B cell (primary cell): ENCODE results near the gene KCNC1. TPM values are rescaled to one million over a fixed set of nuclear protein-coding genes. Genes with fewer than 3 reads are reported as not detected.

Experiments used
- ATAC-seq: fragments of 200-7000 bp; cut with Tn5 transposase; one replicate; pipeline ENCODE4 v1.10.0; 2021; ENCODE audit warnings: low read depth, mild to moderate bottlenecking, moderate number of reproducible peaks, moderate library complexity
- CTCF ChIA-PET: fragments of 350-600 bp; sonication (Branson Sonifier 250); formaldehyde crosslinking; loops from one replicate; lab custom pipeline; 2021; ENCODE audit warnings: antibody characterized with exemption, inconsistent platforms; lab: Charles Lee
- POLR2A ChIA-PET: fragments of 350-600 bp; sonication (Branson Sonifier 250); formaldehyde crosslinking; loops from one replicate; lab custom pipeline; 2021; ENCODE audit warnings: antibody characterized with exemption; lab: Charles Lee
- DNase-seq: peaks from one replicate; pipeline ENCODE4 v3.0.0; 2013
- H2AFZ ChIP-seq: 2 replicates; pipeline ENCODE4 v1.6.1; 2012; ENCODE audit warnings: mild to moderate bottlenecking, low read depth, low read length; ENCODE audit not compliant: insufficient read depth, poor library complexity, severe bottlenecking
- H3K27ac ChIP-seq, 2 donors: 1 replicate in 1 of 2; 2 replicates in 1 of 2; pipeline ENCODE4 v1.5.1; 2012 to 2013; ENCODE audit warnings: low read length in 2 of 2, mild to moderate bottlenecking in 2 of 2, moderate library complexity in 1 of 2
- H3K27me3 ChIP-seq, 4 experiments: fragments of 200-600 bp in 1 of 4; sonication (generic) in 1 of 4; replicated peaks in 1 of 4; 1 replicate in 2 of 4; 2 replicates in 2 of 4; pipeline versions ENCODE4 v1.6.1 to v1.7.0; 2013 to 2016; ENCODE audit warnings: low read length in 3 of 4, mild to moderate bottlenecking in 2 of 4, mixed read lengths in 1 of 4, moderate library complexity in 1 of 4; ENCODE audit not compliant: insufficient read depth in 4 of 4, control insufficient read depth in 3 of 4; ENCODE audit errors: control extremely low read depth in 1 of 4
- H3K36me3 ChIP-seq, 2 experiments: replicated peaks in 1 of 2; 1 replicate in 1 of 2; 2 replicates in 1 of 2; pipeline versions ENCODE4 v1.6.1 to v1.7.1; 2013; ENCODE audit warnings: low read length in 1 of 2; ENCODE audit not compliant: insufficient read depth in 2 of 2, control insufficient read depth in 1 of 2; ENCODE audit errors: control extremely low read depth in 1 of 2, extremely low read depth in 1 of 2
- H3K4me1 ChIP-seq, 2 donors: fragments of 200-600 bp in 1 of 2; sonication (generic) in 1 of 2; 1 replicate in 1 of 2; 2 replicates in 1 of 2; pipeline versions ENCODE4 v1.5.1 to v1.6.1; 2013 to 2017; ENCODE audit warnings: low read length in 2 of 2; ENCODE audit not compliant: control insufficient read depth in 2 of 2, insufficient read depth in 2 of 2
- H3K4me2 ChIP-seq: replicated peaks from 2 replicates; pipeline ENCODE3; 2012; ENCODE audit warnings: mild to moderate bottlenecking, low read depth, low read length; ENCODE audit not compliant: poor library complexity, severe bottlenecking
- H3K4me3 ChIP-seq, 5 experiments: fragments of 200-600 bp in 1 of 5; sonication (generic) in 1 of 5; 1 replicate in 3 of 5; 2 replicates in 2 of 5; pipeline versions ENCODE4 v1.5.1 to v1.7.0; 2011 to 2016; ENCODE audit warnings: low read length in 4 of 5, mild to moderate bottlenecking in 4 of 5, low read depth in 2 of 5, control low read depth in 1 of 5, moderate library complexity in 1 of 5; ENCODE audit not compliant: insufficient read depth in 1 of 5; ENCODE audit errors: control extremely low read depth in 1 of 5, extremely low read depth in 1 of 5
- H3K79me2 ChIP-seq: fragments of 200-600 bp; sonication (generic); one replicate; pipeline ENCODE4 v1.6.0; 2016; ENCODE audit warnings: low read length; ENCODE audit not compliant: control insufficient read depth, insufficient read depth
- H3K9ac ChIP-seq: fragments of 200-600 bp; sonication (generic); 2 replicates; pipeline ENCODE4 v1.6.1; 2017; ENCODE audit warnings: mild to moderate bottlenecking, low read length, moderate library complexity
- H3K9me3 ChIP-seq, 3 donors: one replicate each; pipeline versions ENCODE4 v1.6.1 to v1.7.1; 2013; ENCODE audit warnings: low read length in 2 of 3; ENCODE audit not compliant: control insufficient read depth in 2 of 3, insufficient read depth in 1 of 3; ENCODE audit errors: control extremely low read depth in 1 of 3
- H4K20me1 ChIP-seq: 2 replicates; pipeline ENCODE4 v1.6.0; 2012; ENCODE audit warnings: mild to moderate bottlenecking, low read length; ENCODE audit not compliant: insufficient read depth, control insufficient read depth, poor library complexity, severe bottlenecking
- H3K27ac Mint-ChIP-seq: one replicate; pipeline ENCODE4 v1.8.0; 2021; ENCODE audit warnings: mixed read lengths
- H3K27me3 Mint-ChIP-seq: one replicate; pipeline ENCODE4 v1.8.0; 2021; ENCODE audit warnings: mixed read lengths
- H3K4me1 Mint-ChIP-seq: one replicate; pipeline ENCODE4 v1.8.0; 2021; ENCODE audit warnings: mixed read lengths
- H3K4me3 Mint-ChIP-seq: one replicate; pipeline ENCODE4 v1.8.0; 2021; ENCODE audit warnings: mixed read lengths
- H3K9me3 Mint-ChIP-seq: one replicate; pipeline ENCODE4 v1.8.0; 2022; ENCODE audit warnings: mixed read lengths; ENCODE audit not compliant: insufficient read depth
- CTCF ChIP-seq: fragments of 200-600 bp; IDR thresholded peaks from one replicate; pipeline ENCODE4 v1.8.0; 2022; ENCODE audit warnings: antibody characterized with exemption, mild to moderate bottlenecking
- EZH2 ChIP-seq: IDR thresholded peaks from 2 replicates; pipeline ENCODE4 v1.6.1; 2012; ENCODE audit warnings: borderline replicate concordance, low read depth, mild to moderate bottlenecking, moderate library complexity, low read length; ENCODE audit not compliant: insufficient read depth, poor library complexity, severe bottlenecking
- WGBS: methylation state at CpG from one replicate; pipeline ENCODE4 v1.1.5; 2013; ENCODE audit warnings: missing lambda C conversion rate; ENCODE audit not compliant: insufficient coverage; 5-methylcytosine and 5-hydroxymethylcytosine counted together
- intact Hi-C: fragments of 100-400 bp; cut with micrococcal nuclease; formaldehyde crosslinking; loops from one replicate; pipeline ENCODE4 v1.10.0; 2022
- polyA plus RNA-seq: library from polyadenylated mRNA; depleted of rRNA; stranded (reverse); fragments of >200 nt; gene quantifications from 2 replicates; pipeline ENCODE4 v1.2.3, GENCODE V29; 2012
- total RNA-seq, 2 donors: library from RNA; stranded (reverse); fragments of 120-200 nt in 1 of 2; gene quantifications; 1 replicate in 1 of 2; 2 replicates in 1 of 2; pipeline versions ENCODE4 v1.2.3 to v1.2.4, GENCODE V29; 2013 to 2022

KCNC1 gene
- total and polyA plus RNA-seq, 2 donors (not counting 1 experiment from before 2014, with no cell fraction given), result not detected

GRCh38 chr11:17697175-17697949, 37.2 kb upstream of the KCNC1 start:
- ATAC-seq (no peak), DNase-seq (no peak)
- H3K9me3 Mint-ChIP-seq, result no peaks in the 10 kb centered on the region
- H3K27ac Mint-ChIP-seq, result no peak overlapping the region
- Histone ChIP-seq H3K4me3 (no peak overlapping the region), H3K4me1 (no peaks in the 10 kb centered on the region), H2AFZ (no peak overlapping the region), H3K27ac (no peak overlapping the region), H3K79me2 (no peaks in the 10 kb centered on the region), H3K9ac (no peak overlapping the region), H3K4me2 (no peak overlapping the region), H3K9me3 (no peaks in the 10 kb centered on the region), H3K27me3 (peaks cover 0 to 39% (median 7%) of the 10 kb centered on the region in 4 experiments), H4K20me1 (no peaks in the 10 kb centered on the region), H3K36me3 (no peaks in the 10 kb centered on the region)
- CTCF ChIA-PET, result no interaction called here
- H3K4me3 Mint-ChIP-seq, result no peak overlapping the region
- 89% methylated on average over 3 of the region's 6 CpGs for WGBS
- POLR2A ChIA-PET, result no interaction called here
- peaks cover 50% of the 10 kb centered on the region for H3K27me3 Mint-ChIP-seq
- intact Hi-C loops, result no loop called here
- no peak for TF ChIP-seq EZH2
- TF ChIP-seq CTCF, result no peak
- peaks cover 4% of the 10 kb centered on the region for H3K4me1 Mint-ChIP-seq
